Epithelial cell of proximal tubule (primary cell): ENCODE measurements around the gene C3orf52. TPM values are rescaled to one million over a fixed set of nuclear protein-coding genes. Genes with fewer than 3 reads are reported as not detected.

Source experiments
- DNase-seq: peaks from one replicate; pipeline ENCODE4 v3.0.0-alpha.2; 2011; ENCODE audit warnings: low read depth
- H3K4me3 ChIP-seq: 2 replicates; pipeline ENCODE4 v1.5.1; 2011; ENCODE audit warnings: low read depth, mild to moderate bottlenecking, low read length
- CTCF ChIP-seq: conservative IDR thresholded peaks from 2 replicates; pipeline ENCODE4 v1.5.1; 2012; ENCODE audit warnings: low read depth, mild to moderate bottlenecking, low read length
- total RNA-seq: library from RNA; depleted of rRNA; stranded (reverse); fragments of >200 nt; gene quantifications from 2 replicates; pipeline ENCODE4 v1.2.3, GENCODE V29; 2015

C3orf52 gene
- total RNA-seq, 1 donor from 2014 or later, result 55.1 TPM

DNA sequence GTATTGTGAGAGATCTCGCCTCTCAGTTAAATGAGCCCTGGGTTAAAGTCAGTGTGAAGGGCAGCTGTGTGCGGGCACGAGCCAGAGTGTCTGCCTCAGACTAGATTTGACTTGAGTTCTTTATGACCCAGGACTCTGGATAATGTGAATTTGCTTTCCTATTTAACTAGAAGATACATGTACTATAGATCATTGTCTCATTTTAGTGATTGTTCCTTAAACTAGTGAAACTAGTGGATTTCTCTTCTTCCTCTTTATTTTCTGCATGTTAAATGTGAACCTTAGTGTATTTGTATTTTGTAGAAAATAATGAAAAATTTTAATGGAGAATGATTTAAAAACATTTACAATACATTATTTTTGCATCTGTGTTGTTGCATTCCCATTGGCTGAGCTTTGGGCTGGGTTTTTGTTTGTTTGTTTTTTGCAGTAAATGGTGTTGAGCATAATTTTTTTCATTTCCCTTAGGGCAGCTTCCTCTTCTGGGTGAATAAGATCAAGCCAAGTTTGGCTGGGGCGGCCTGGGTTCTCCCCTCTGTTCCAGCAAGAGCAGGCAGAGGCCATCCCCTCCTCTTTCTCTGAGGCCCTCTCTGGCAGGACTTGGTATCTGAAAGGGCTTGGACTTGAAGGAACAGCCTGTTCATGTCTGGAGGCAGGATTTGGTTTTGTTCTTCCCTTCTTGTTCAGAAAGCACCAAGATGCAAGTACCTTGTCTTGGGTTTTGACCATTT, 31.8 kb downstream of the C3orf52 start:
- no peak for DNase-seq
- TF ChIP-seq CTCF, result no peak
- H3K4me3 ChIP-seq, result no peak overlapping the region

- DNase-seq, result no peak
- H3K4me3 ChIP-seq, result no peak overlapping the region
- no peak for TF ChIP-seq CTCF
These were observed 34.0 kb downstream of the C3orf52 start for GRCh38 chr3:112119962-112120836.

GRCh38 chr3:112121577-112122547, 35.7 kb downstream of the C3orf52 start:
- no peak overlapping the region for H3K4me3 ChIP-seq
- DNase-seq, result no peak
- no peak for TF ChIP-seq CTCF

DNA sequence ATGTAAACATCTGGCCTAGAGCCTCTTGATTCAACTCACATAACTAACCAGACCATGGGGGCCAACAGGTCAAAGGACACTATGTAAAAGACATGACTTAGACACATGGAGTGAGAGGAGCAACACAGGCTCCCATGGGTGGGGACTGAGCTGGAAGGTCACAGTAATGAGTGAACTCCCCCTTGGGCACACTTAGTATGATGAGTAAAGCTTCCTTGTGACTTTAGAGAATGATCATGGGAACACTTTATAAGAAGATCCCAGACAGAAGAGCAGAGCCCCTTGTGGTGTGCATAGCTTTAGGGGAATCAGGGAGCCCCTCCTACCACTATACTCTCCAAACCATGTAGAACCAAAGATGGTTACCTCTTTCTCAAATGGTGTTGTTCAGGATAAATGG, 36.7 kb downstream of the C3orf52 start:
- no peak overlapping the region for H3K4me3 ChIP-seq

GRCh38 chr3:112123548-112123947, 37.4 kb downstream of the C3orf52 start:
- no peak overlapping the region for H3K4me3 ChIP-seq
- no peak for TF ChIP-seq CTCF
- no peak for DNase-seq

More for the DNA sequence above, 36.7 kb downstream of the C3orf52 start:
- no peak for TF ChIP-seq CTCF
- no peak for DNase-seq

DNA sequence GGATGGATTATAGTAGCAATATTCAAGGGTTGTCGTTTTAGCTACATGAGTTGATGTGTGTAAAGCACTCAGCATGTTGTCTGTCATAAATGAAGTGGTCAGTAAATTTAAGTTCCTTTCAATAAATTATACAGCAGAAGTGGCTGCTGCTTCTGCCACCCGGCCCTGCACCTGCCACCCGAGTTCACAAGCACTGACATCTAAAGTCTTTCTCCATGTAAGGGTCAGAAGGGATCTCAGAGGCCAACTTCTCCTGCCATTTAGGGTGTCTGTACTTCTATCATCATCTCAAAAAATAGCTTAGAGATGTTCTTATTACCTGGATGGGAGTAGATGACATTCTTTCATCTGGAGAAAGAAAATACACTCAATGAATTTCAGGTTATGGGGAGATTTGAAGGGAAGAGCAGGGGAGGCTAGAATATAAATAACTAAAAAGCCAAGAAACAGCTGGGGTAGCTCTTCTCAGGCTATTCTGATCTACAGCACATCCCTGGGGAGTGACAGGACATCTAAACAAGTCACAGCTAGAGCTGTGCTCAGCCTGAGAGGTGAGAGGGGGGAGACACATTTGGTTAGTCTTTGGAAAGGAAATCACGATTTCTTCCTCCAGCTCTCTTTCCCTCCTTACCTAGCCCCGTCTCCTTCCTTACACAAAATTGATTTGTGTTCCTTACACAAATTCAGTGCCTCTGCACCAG, 38.9 kb downstream of the C3orf52 start:
- no peak overlapping the region for H3K4me3 ChIP-seq
- DNase-seq, result no peak
- TF ChIP-seq CTCF, result no peak
